H1 (cell line): ENCODE results near the gene ITGA11. TPM values are rescaled to one million over a fixed set of nuclear protein-coding genes. Genes with fewer than 3 reads are reported as not detected.

Experiments used
- CTCF ChIA-PET: fragments of 300-600 bp; sonication (Branson Sonifier 250); formaldehyde crosslinking; loops from one replicate; lab custom pipeline; 2021; ENCODE audit not compliant: partially characterized antibody; lab: Charles Lee
- POLR2A ChIA-PET: fragments of 300-600 bp; sonication (Branson Sonifier 250); formaldehyde crosslinking; loops from one replicate; lab custom pipeline; 2021; ENCODE audit warnings: inconsistent platforms; ENCODE audit not compliant: partially characterized antibody; lab: Charles Lee
- DNase-seq, 2 experiments: peaks; one replicate each; pipeline versions ENCODE4 v3.0.0 to v3.0.0-alpha.2; 2010 to 2022; ENCODE audit warnings: low spot score in 2 of 2, low read depth in 1 of 2, mixed read lengths in 1 of 2
- FAIRE-seq: peaks from 2 replicates; lab custom pipeline; 2011; peaks lifted over from hg19 to GRCh38; lab: Jason Lieb, UNC
- H2AFZ ChIP-seq: 2 replicates; pipeline ENCODE4 v1.8.1; 2012; ENCODE audit warnings: low read length, inconsistent platforms
- H2AK5ac ChIP-seq: 2 replicates; pipeline ENCODE4 v1.6.1; 2013; ENCODE audit warnings: low read depth, low read length
- H2BK120ac ChIP-seq: replicated peaks from 2 replicates; pipeline ENCODE3; 2013; ENCODE audit warnings: low read depth, low read length, inconsistent platforms
- H2BK12ac ChIP-seq: 2 replicates; pipeline ENCODE4 v1.6.1; 2013; ENCODE audit warnings: low read depth, low read length
- H2BK15ac ChIP-seq: 2 replicates; pipeline ENCODE4 v1.6.1; 2013; ENCODE audit warnings: low read length
- H2BK20ac ChIP-seq: 2 replicates; pipeline ENCODE4 v1.6.1; 2013; ENCODE audit warnings: low read length
- H2BK5ac ChIP-seq: 2 replicates; pipeline ENCODE4 v1.6.1; 2013; ENCODE audit warnings: low read depth, low read length
- H3K14ac ChIP-seq: 2 replicates; pipeline ENCODE4 v1.6.1; 2013; ENCODE audit warnings: inconsistent platforms; ENCODE audit not compliant: insufficient read length
- H3K18ac ChIP-seq: 2 replicates; pipeline ENCODE4 v1.6.1; 2013; ENCODE audit warnings: low read length; ENCODE audit errors: extremely low read depth
- H3K23ac ChIP-seq: 2 replicates; pipeline ENCODE4 v1.6.1; 2013; ENCODE audit warnings: inconsistent platforms; ENCODE audit not compliant: insufficient read length
- H3K23me2 ChIP-seq: 2 replicates; pipeline ENCODE4 v1.6.1; 2013; ENCODE audit warnings: low read depth, low read length
- H3K27ac ChIP-seq: 2 replicates; pipeline ENCODE4 v1.6.1; 2011; ENCODE audit warnings: low read depth, low read length, inconsistent platforms
- H3K27me3 ChIP-seq, 4 experiments: replicated peaks in 1 of 4; 1 replicate in 1 of 4; 2 replicates in 3 of 4; pipeline versions ENCODE4 v1.6.1 to v1.8.1; 2011 to 2013; ENCODE audit warnings: low read length in 3 of 4, mild to moderate bottlenecking in 3 of 4, inconsistent platforms in 2 of 4, mixed read lengths in 2 of 4, moderate library complexity in 1 of 4; ENCODE audit not compliant: control insufficient read depth in 3 of 4, insufficient read depth in 3 of 4; ENCODE audit errors: extremely low read depth in 1 of 4
- H3K36me3 ChIP-seq, 4 experiments: 2 replicates each; pipeline versions ENCODE4 v1.6.1 to v1.8.1; 2011 to 2013; ENCODE audit warnings: mild to moderate bottlenecking in 4 of 4, low read length in 3 of 4, moderate library complexity in 2 of 4, control low read depth in 1 of 4, inconsistent platforms in 1 of 4; ENCODE audit not compliant: insufficient read depth in 4 of 4, control insufficient read depth in 2 of 4
- H3K4ac ChIP-seq: replicated peaks from 2 replicates; pipeline ENCODE3; 2013; ENCODE audit warnings: low read length, low read depth, mixed read lengths, inconsistent platforms; ENCODE audit not compliant: insufficient read length
- H3K4me1 ChIP-seq, 4 experiments: replicated peaks in 1 of 4; 1 replicate in 1 of 4; 2 replicates in 3 of 4; pipeline versions ENCODE4 v1.6.1 to v1.8.1; 2011 to 2013; ENCODE audit warnings: low read length in 3 of 4, inconsistent platforms in 2 of 4, mixed read lengths in 1 of 4; ENCODE audit not compliant: insufficient read depth in 4 of 4, control insufficient read depth in 3 of 4
- H3K4me2 ChIP-seq, 2 experiments: 2 replicates each; pipeline versions ENCODE4 v1.6.1 to v1.8.1; 2011 to 2013; ENCODE audit warnings: low read depth in 2 of 2, low read length in 2 of 2, control low read depth in 1 of 2, inconsistent platforms in 1 of 2, mild to moderate bottlenecking in 1 of 2; ENCODE audit not compliant: insufficient read depth in 1 of 2
- H3K4me3 ChIP-seq, 4 experiments: fragments of 200-600, 300-600 bp in 1 of 4; sonication (generic), shearing (Covaris generic), sonication (Bioruptor Twin) in 1 of 4; 2 replicates each; pipeline versions ENCODE4 v1.5.1 to v1.8.1; 2011 to 2016; ENCODE audit warnings: low read length in 4 of 4, low read depth in 3 of 4, control low read depth in 2 of 4, inconsistent platforms in 2 of 4, mild to moderate bottlenecking in 2 of 4, mixed read lengths in 1 of 4, moderate library complexity in 1 of 4; ENCODE audit not compliant: insufficient read depth in 2 of 4; ENCODE audit errors: extremely low read depth in 1 of 4
- H3K56ac ChIP-seq: replicated peaks from 2 replicates; pipeline ENCODE3; 2013; ENCODE audit warnings: low read depth, mild to moderate bottlenecking, mixed read lengths, low read length, inconsistent platforms; ENCODE audit not compliant: insufficient read length
- H3K79me1 ChIP-seq: 2 replicates; pipeline ENCODE4 v1.6.1; 2013; ENCODE audit warnings: low read depth, low read length, control low read depth
- H3K79me2 ChIP-seq, 2 experiments: 2 replicates each; pipeline versions ENCODE4 v1.6.1 to v1.8.1; 2012 to 2013; ENCODE audit warnings: low read length in 2 of 2, mild to moderate bottlenecking in 2 of 2, inconsistent platforms in 1 of 2; ENCODE audit not compliant: insufficient read depth in 2 of 2, control insufficient read depth in 1 of 2
- H3K9ac ChIP-seq, 4 experiments: replicated peaks in 1 of 4; 1 replicate in 1 of 4; 2 replicates in 3 of 4; pipeline versions ENCODE4 v1.6.1 to v1.8.1; 2011 to 2013; ENCODE audit warnings: low read depth in 3 of 4, low read length in 3 of 4, control low read depth in 2 of 4, mild to moderate bottlenecking in 2 of 4, moderate library complexity in 2 of 4, inconsistent platforms in 1 of 4; ENCODE audit errors: extremely low read depth in 1 of 4
- H3K9me3 ChIP-seq, 2 experiments: 2 replicates each; pipeline versions ENCODE4 v1.6.1 to v1.8.1; 2012 to 2013; ENCODE audit warnings: mild to moderate bottlenecking in 2 of 2, moderate library complexity in 2 of 2, control low read depth in 1 of 2, inconsistent platforms in 1 of 2, low read depth in 1 of 2, low read length in 1 of 2, mixed read lengths in 1 of 2; ENCODE audit not compliant: insufficient read depth in 2 of 2
- H4K20me1 ChIP-seq, 2 experiments: replicated peaks in 1 of 2; 2 replicates each; pipeline versions ENCODE3 to v1.8.1; 2011 to 2013; ENCODE audit warnings: inconsistent platforms in 2 of 2, low read length in 2 of 2, mild to moderate bottlenecking in 1 of 2; ENCODE audit not compliant: insufficient read depth in 2 of 2, control insufficient read depth in 1 of 2
- H4K5ac ChIP-seq: 2 replicates; pipeline ENCODE4 v1.6.1; 2013; ENCODE audit warnings: low read length, low read depth, mixed read lengths, inconsistent platforms; ENCODE audit not compliant: insufficient read length
- H4K8ac ChIP-seq: 2 replicates; pipeline ENCODE4 v1.8.0; 2013; ENCODE audit warnings: mild to moderate bottlenecking, moderate library complexity, low read length, inconsistent platforms; ENCODE audit not compliant: insufficient read depth; ENCODE audit errors: extremely low read depth
- H4K91ac ChIP-seq: replicated peaks from 2 replicates; pipeline ENCODE3; 2013; ENCODE audit warnings: low read length, mixed read lengths, inconsistent platforms; ENCODE audit not compliant: insufficient read length
- MAFK ChIP-seq: IDR thresholded peaks from 2 replicates; pipeline ENCODE4 v1.6.1; 2012; ENCODE audit warnings: low read depth, mild to moderate bottlenecking, improper control_type of control experiment, low read length
- RFX5 ChIP-seq: IDR thresholded peaks from 2 replicates; pipeline ENCODE4 v1.6.1; 2011; ENCODE audit warnings: low read depth, low read length, improper control_type of control experiment, borderline replicate concordance
- SUZ12 ChIP-seq: fragments of 200-600 bp; sonication (generic); IDR thresholded peaks from 2 replicates; pipeline ENCODE4 v1.6.1; 2012; ENCODE audit warnings: mild to moderate bottlenecking, inconsistent platforms, low read length, moderate library complexity, mixed read lengths
- WGBS, 2 experiments: shearing (Covaris generic) in 1 of 2; methylation state at CpG; one replicate each; pipeline versions ENCODE4 v1.1.6 to v1.1.7; 2013 to 2015; ENCODE audit warnings: low lambda C conversion rate in 2 of 2, mixed read lengths in 2 of 2, inconsistent platforms in 1 of 2, low coverage in 1 of 2, missing lambda C conversion rate in 1 of 2; ENCODE audit not compliant: insufficient replicate concordance in 2 of 2, insufficient coverage in 1 of 2, insufficient read length in 1 of 2; ENCODE audit errors: extremely low coverage in 1 of 2, missing lambda C conversion rate in 1 of 2; 5-methylcytosine and 5-hydroxymethylcytosine counted together
- polyA plus RNA-seq, 7 experiments: library from polyadenylated mRNA; depleted of rRNA in 3 of 7; stranded (reverse) in 5 of 7; unstranded in 2 of 7; fragments of >200 nt in 5 of 7; fragments of 200-250 nt in 2 of 7; gene quantifications; 1 replicate in 5 of 7; 2 replicates in 1 of 7; 4 replicates in 1 of 7; pipeline versions ENCODE4 v1.2.1 to v1.2.3, GENCODE V29; 2011 to 2013; ENCODE audit warnings: missing spikeins in 2 of 7, mixed read lengths in 2 of 7
- total RNA-seq: library from RNA; stranded (reverse); fragmentation: NEBNext Ultra II Directional; extraction: Animal tissue kit (Norgen Biotek cat#: 25700); gene quantifications from 2 replicates; pipeline ENCODE4 v1.2.1, GENCODE V29; 2021

ITGA11 gene
- total and polyA plus RNA-seq, 2 of the 8 experiments (the other 6 are each of a cell fraction or from before 2014, with no cell fraction given), result 0.05 to 0.06 TPM

DNA sequence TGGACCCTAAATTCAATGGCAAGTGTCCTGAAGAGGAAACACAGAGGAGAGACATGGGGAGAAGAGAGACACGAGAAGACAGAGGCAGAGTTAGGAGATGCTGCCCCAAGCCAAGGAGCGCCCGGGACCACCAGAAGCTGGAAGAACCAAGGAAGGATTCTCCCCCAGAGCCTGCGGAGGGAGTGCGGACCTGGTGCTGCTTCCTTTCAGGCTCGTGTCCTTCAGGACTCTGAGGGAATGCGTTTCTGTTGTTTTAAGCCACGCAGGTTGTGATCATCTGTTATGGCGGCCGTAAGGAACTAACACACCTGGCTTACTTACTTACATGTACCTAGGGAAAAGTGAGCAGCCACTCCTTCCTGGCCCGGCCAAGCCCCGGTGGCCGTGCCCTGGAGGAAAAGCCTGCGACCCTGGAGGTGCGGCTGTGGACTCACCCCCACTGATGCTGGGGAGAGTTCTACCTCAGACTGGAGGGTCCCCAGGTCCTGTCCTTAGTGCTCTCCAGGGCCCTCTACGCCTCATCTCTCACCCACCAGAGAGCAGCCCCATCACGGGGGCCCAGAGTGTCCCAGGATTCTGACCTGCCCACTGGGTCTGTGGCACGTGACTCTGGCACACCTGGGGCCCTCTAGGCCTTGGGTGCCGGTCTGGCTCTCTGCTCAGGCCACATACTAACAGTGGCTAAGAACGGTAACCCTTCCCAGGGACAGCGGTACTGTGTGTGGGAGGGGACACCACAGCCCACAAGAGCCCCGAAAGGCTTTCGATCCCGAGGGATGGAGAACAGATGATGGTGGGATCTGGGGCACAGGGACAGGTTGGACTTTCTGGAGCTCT, 61.8 kb downstream of the ITGA11 start:
- H3K23ac ChIP-seq, result no peak overlapping the region
- H4K8ac ChIP-seq, result no peak overlapping the region
- H3K14ac ChIP-seq, result no peak overlapping the region
- H3K23me2 ChIP-seq, result no peaks in the 10 kb centered on the region
- H3K4me2 ChIP-seq, result no peak overlapping the region
- FAIRE-seq (no peak), DNase-seq (no peak)
- H2BK5ac ChIP-seq, result no peak overlapping the region
- ChIA-PET POLR2A (no interaction called here), CTCF (interaction anchor here (0.7 to 5.7 kb wide), 7 partner anchors 15 to 180 kb away, joined by 3 to 44 read pairs (median 4); no protein-coding TSS in a partner anchor)
- H3K27ac ChIP-seq, result no peak overlapping the region
- no peak overlapping the region for H3K9ac ChIP-seq
- H3K4me3 ChIP-seq, result no peak overlapping the region
- H3K4ac ChIP-seq, result no peak overlapping the region
- H2AFZ ChIP-seq, result no peak overlapping the region; the same call in 1 of the 2 replicates
- no peaks in the 10 kb centered on the region for H3K27me3 ChIP-seq
- no peaks in the 10 kb centered on the region for H3K9me3 ChIP-seq
- no peaks in the 10 kb centered on the region for H3K79me1 ChIP-seq
- no peaks in the 10 kb centered on the region for H4K20me1 ChIP-seq
- WGBS, 2 experiments, result 90% methylated on average over 24 of the region's 24 CpGs; no CpG with 5 or more reads in 1 of the 2 experiments
- H4K5ac ChIP-seq, result no peak overlapping the region
- no peak overlapping the region for H4K91ac ChIP-seq
- H2BK15ac ChIP-seq, result no peak overlapping the region
- no peak overlapping the region for H2BK12ac ChIP-seq
- H3K4me1 ChIP-seq, result no peaks in the 10 kb centered on the region; a peak in 1 of 7 replicates
- H2AK5ac ChIP-seq, result no peak overlapping the region
- H2BK20ac ChIP-seq, result no peak overlapping the region
- no peaks in the 10 kb centered on the region for H3K36me3 ChIP-seq
- H3K56ac ChIP-seq, result no peak overlapping the region
- H3K79me2 ChIP-seq, result no peaks in the 10 kb centered on the region
- no peak overlapping the region for H2BK120ac ChIP-seq
- TF ChIP-seq SUZ12 (no peak), MAFK (no peak), RFX5 (no peak)
- H3K18ac ChIP-seq, result no peak overlapping the region
